Uterus (tissue), 2 donors: ENCODE results near the gene MCM5.

Experiments used
- CTCF ChIP-seq, 4 experiments: fragments of 200-600 bp in 2 of 4; fragments of 450-650 bp in 2 of 4; sonication (generic) in 2 of 4; IDR thresholded peaks; one replicate each; pipeline ENCODE4 v1.5.1; 2016 to 2019; ENCODE audit warnings: antibody characterized with exemption in 4 of 4, mild to moderate bottlenecking in 2 of 4, moderate library complexity in 1 of 4
- POLR2A ChIP-seq, 2 donors: fragments of 450-650 bp; IDR thresholded peaks; one replicate each; pipeline ENCODE4 v1.6.1; 2016; ENCODE audit warnings: antibody characterized with exemption in 2 of 2, mild to moderate bottlenecking in 1 of 2, moderate library complexity in 1 of 2

GRCh38 chr22:35452810-35453743 is 53.1 kb downstream of the MCM5 start:
- TF ChIP-seq CTCF (IDR thresholded peaks at IDR 0.05) = no peak
- TF ChIP-seq POLR2A (IDR thresholded peaks at IDR 0.05) = no peak
